ENCODE results near the gene CCDC9B.

CCDC9B gene

GRCh38 chr15:40332113-40332781, 8.5 kb downstream of the CCDC9B start:
- H3K4me1 Mint-ChIP-seq (ENCODE audit: low read depth), result peaks cover 16% of the 10 kb centered on the region
- H3K27me3 Mint-ChIP-seq, result no peaks in the 10 kb centered on the region
- DNase-seq, result no peak
- H3K36me3 Mint-ChIP-seq (ENCODE audit: low read depth), result no peaks in the 10 kb centered on the region
- H3K27ac Mint-ChIP-seq, result no peak overlapping the region
- no peaks in the 10 kb centered on the region for H3K9me3 Mint-ChIP-seq
- H3K4me3 Mint-ChIP-seq, result no peak overlapping the region

GRCh38 chr15:40331637-40332036, 9.1 kb downstream of the CCDC9B start:
- DNase-seq, result no peak
- no peaks in the 10 kb centered on the region for H3K9me3 Mint-ChIP-seq
- H3K36me3 Mint-ChIP-seq (ENCODE audit: low read depth), result peaks cover 1% of the 10 kb centered on the region
- peaks cover 17% of the 10 kb centered on the region for H3K4me1 Mint-ChIP-seq (ENCODE audit: low read depth)
- no peaks in the 10 kb centered on the region for H3K27me3 Mint-ChIP-seq
- no peak overlapping the region for H3K27ac Mint-ChIP-seq
- no peak overlapping the region for H3K4me3 Mint-ChIP-seq

- Mint-ChIP-seq H3K4me1 (ENCODE audit: low read depth) (peaks cover 19% of the 10 kb centered on the region), H3K27ac (no peak overlapping the region)
These were observed 9.7 kb downstream of the CCDC9B start for GRCh38 chr15:40331026-40331425.

GRCh38 chr15:40330368-40330836, 10.3 kb downstream of the CCDC9B start:
- Mint-ChIP-seq H3K27ac (no peak overlapping the region), H3K4me1 (ENCODE audit: low read depth) (peaks cover 21% of the 10 kb centered on the region), H3K4me3 (no peak overlapping the region), H3K27me3 (no peaks in the 10 kb centered on the region), H3K9me3 (no peaks in the 10 kb centered on the region), H3K36me3 (ENCODE audit: low read depth) (peaks cover 8% of the 10 kb centered on the region)
- no peak for DNase-seq

More at GRCh38 chr15:40331026-40331425, 9.7 kb downstream of the CCDC9B start:
- Mint-ChIP-seq H3K4me3 (no peak overlapping the region), H3K27me3 (no peaks in the 10 kb centered on the region), H3K36me3 (ENCODE audit: low read depth) (peaks cover 6% of the 10 kb centered on the region), H3K9me3 (no peaks in the 10 kb centered on the region)
- DNase-seq, result no peak

- no peaks in the 10 kb centered on the region for H3K9me3 Mint-ChIP-seq
These were observed 10.9 kb downstream of the CCDC9B start for GRCh38 chr15:40329804-40330203.

GRCh38 chr15:40328751-40329150, 12.0 kb downstream of the CCDC9B start:
- DNase-seq, result no peak
- Mint-ChIP-seq H3K27ac (no peak overlapping the region), H3K4me3 (no peak overlapping the region), H3K9me3 (no peaks in the 10 kb centered on the region), H3K27me3 (no peaks in the 10 kb centered on the region), H3K36me3 (ENCODE audit: low read depth) (peaks cover 11% of the 10 kb centered on the region), H3K4me1 (ENCODE audit: low read depth) (peaks cover 18% of the 10 kb centered on the region)

More at GRCh38 chr15:40329804-40330203, 10.9 kb downstream of the CCDC9B start:
- DNase-seq, result no peak
- Mint-ChIP-seq H3K27me3 (no peaks in the 10 kb centered on the region), H3K4me3 (no peak overlapping the region), H3K27ac (no peak overlapping the region), H3K36me3 (ENCODE audit: low read depth) (peaks cover 11% of the 10 kb centered on the region), H3K4me1 (ENCODE audit: low read depth) (peaks cover 25% of the 10 kb centered on the region)

GRCh38 chr15:40328176-40328575, 12.6 kb downstream of the CCDC9B start:
- peaks cover 16% of the 10 kb centered on the region for H3K4me1 Mint-ChIP-seq (ENCODE audit: low read depth)
- DNase-seq, result no peak
- no peak overlapping the region for H3K4me3 Mint-ChIP-seq
- no peaks in the 10 kb centered on the region for H3K27me3 Mint-ChIP-seq
- H3K36me3 Mint-ChIP-seq (ENCODE audit: low read depth), result peaks cover 11% of the 10 kb centered on the region
- H3K9me3 Mint-ChIP-seq, result no peaks in the 10 kb centered on the region
- no peak overlapping the region for H3K27ac Mint-ChIP-seq

- Mint-ChIP-seq H3K4me1 (ENCODE audit: low read depth) (peaks cover 21% of the 10 kb centered on the region), H3K9me3 (no peaks in the 10 kb centered on the region), H3K27ac (no peak overlapping the region), H3K36me3 (ENCODE audit: low read depth) (peaks cover 11% of the 10 kb centered on the region), H3K4me3 (no peak overlapping the region), H3K27me3 (no peaks in the 10 kb centered on the region)
- DNase-seq, result no peak
These were observed 13.3 kb downstream of the CCDC9B start for GRCh38 chr15:40327457-40327856.

- DNase-seq, result no peak
- no peaks in the 10 kb centered on the region for H3K27me3 Mint-ChIP-seq
- H3K4me3 Mint-ChIP-seq, result no peak overlapping the region
- H3K36me3 Mint-ChIP-seq (ENCODE audit: low read depth), result peaks cover 11% of the 10 kb centered on the region
- H3K4me1 Mint-ChIP-seq (ENCODE audit: low read depth), result peaks cover 28% of the 10 kb centered on the region
- no peak overlapping the region for H3K27ac Mint-ChIP-seq
- H3K9me3 Mint-ChIP-seq, result no peaks in the 10 kb centered on the region
These were observed 15.0 kb downstream of the CCDC9B start for GRCh38 chr15:40325700-40326099.

- Mint-ChIP-seq H3K9me3 (no peaks in the 10 kb centered on the region), H3K27ac (no peak overlapping the region), H3K36me3 (ENCODE audit: low read depth) (peaks cover 11% of the 10 kb centered on the region), H3K27me3 (no peaks in the 10 kb centered on the region), H3K4me1 (ENCODE audit: low read depth) (peaks cover 28% of the 10 kb centered on the region), H3K4me3 (peak overlapping the region; percentile 77)
- no peak for DNase-seq
These were observed 15.6 kb downstream of the CCDC9B start for GRCh38 chr15:40325188-40325587.

GRCh38 chr15:40323953-40324937, 16.5 kb downstream of the CCDC9B start:
- Mint-ChIP-seq H3K36me3 (ENCODE audit: low read depth) (peaks cover 11% of the 10 kb centered on the region), H3K27ac (peak overlapping the region; percentile 40), H3K9me3 (no peaks in the 10 kb centered on the region), H3K4me1 (ENCODE audit: low read depth) (peaks cover 28% of the 10 kb centered on the region), H3K4me3 (peak overlapping the region; percentile 77), H3K27me3 (no peaks in the 10 kb centered on the region)
- DNase-seq, result peak; percentile 61

GRCh38 chr15:40323239-40323952, 17.3 kb downstream of the CCDC9B start, which contains the start of gene INAFM2:
INAFM2 (plus strand) TSS chr15:40323692; CDS start chr15:40324056, 364 bp downstream.
- peaks cover 11% of the 10 kb centered on the region for H3K36me3 Mint-ChIP-seq (ENCODE audit: low read depth)
- peak within 1 kb of the TSS; percentile 77 for H3K4me3 Mint-ChIP-seq
- no peaks in the 10 kb centered on the region for H3K27me3 Mint-ChIP-seq
- peak; percentile 93 for DNase-seq
- no peaks in the 10 kb centered on the region for H3K9me3 Mint-ChIP-seq
- H3K4me1 Mint-ChIP-seq (ENCODE audit: low read depth), result peaks cover 28% of the 10 kb centered on the region
- no peak within 1 kb of the TSS for H3K27ac Mint-ChIP-seq

- DNase-seq, result no peak
- Mint-ChIP-seq H3K4me1 (ENCODE audit: low read depth) (peaks cover 26% of the 10 kb centered on the region), H3K9me3 (no peaks in the 10 kb centered on the region), H3K27ac (no peak overlapping the region), H3K36me3 (ENCODE audit: low read depth) (peaks cover 11% of the 10 kb centered on the region), H3K27me3 (no peaks in the 10 kb centered on the region), H3K4me3 (peak overlapping the region; percentile 71)
These were observed 18.1 kb downstream of the CCDC9B start for GRCh38 chr15:40322531-40323238.

- peak; percentile 48 for DNase-seq
- H3K4me3 Mint-ChIP-seq, result no peak overlapping the region
- H3K4me1 Mint-ChIP-seq (ENCODE audit: low read depth), result peaks cover 23% of the 10 kb centered on the region
- H3K36me3 Mint-ChIP-seq (ENCODE audit: low read depth), result peaks cover 5% of the 10 kb centered on the region
- no peaks in the 10 kb centered on the region for H3K27me3 Mint-ChIP-seq
- H3K9me3 Mint-ChIP-seq, result no peaks in the 10 kb centered on the region
- no peak overlapping the region for H3K27ac Mint-ChIP-seq
These were observed 19.8 kb downstream of the CCDC9B start for GRCh38 chr15:40320931-40321371.

Data from activated T-cell treated with anti-CD3 and anti-CD28 coated beads, Interleukin-2, amount 50 U/mL, for 24 hours (primary cell).